Fibroblast of lung (primary cell): ENCODE data around the gene PRKAG3. TPM values are rescaled to one million over a fixed set of nuclear protein-coding genes. Genes with fewer than 3 reads are reported as not detected.

Source experiments
- DNase-seq, 2 donors: peaks; one replicate each; pipeline versions ENCODE4 v3.0.0 to v3.0.0-alpha.2; 2010; ENCODE audit warnings: low read depth in 2 of 2
- H2AFZ ChIP-seq: 2 replicates; pipeline ENCODE4 v1.5.1; 2012; ENCODE audit warnings: low read length, control low read depth, inconsistent platforms
- H3K27ac ChIP-seq: 2 replicates; pipeline ENCODE4 v1.5.1; 2011; ENCODE audit warnings: low read length, control low read depth; ENCODE audit not compliant: insufficient read depth
- H3K27me3 ChIP-seq: 2 replicates; pipeline ENCODE4 v1.5.1; 2011; ENCODE audit warnings: mild to moderate bottlenecking, low read length; ENCODE audit not compliant: control insufficient read depth, insufficient read depth
- H3K36me3 ChIP-seq: 2 replicates; pipeline ENCODE4 v1.5.1; 2011; ENCODE audit warnings: low read length; ENCODE audit not compliant: control insufficient read depth, insufficient read depth
- H3K4me1 ChIP-seq: 2 replicates; pipeline ENCODE4 v1.5.1; 2011; ENCODE audit warnings: low read length; ENCODE audit not compliant: control insufficient read depth, insufficient read depth; ENCODE audit errors: extremely low read depth
- H3K4me2 ChIP-seq: 2 replicates; pipeline ENCODE4 v1.5.1; 2011; ENCODE audit warnings: low read length, control low read depth; ENCODE audit not compliant: insufficient read depth; ENCODE audit errors: extremely low read depth
- H3K4me3 ChIP-seq, 4 experiments: fragments of 200-600 bp in 1 of 4; sonication (generic) in 1 of 4; replicated peaks in 1 of 4; 2 replicates each; pipeline ENCODE4 v1.5.1; 2011 to 2016; ENCODE audit warnings: low read length in 4 of 4, low read depth in 3 of 4, mild to moderate bottlenecking in 3 of 4, control low read depth in 2 of 4, inconsistent platforms in 1 of 4, mixed read lengths in 1 of 4; ENCODE audit not compliant: insufficient read depth in 1 of 4; ENCODE audit errors: control extremely low read depth in 1 of 4
- H3K79me2 ChIP-seq: 2 replicates; pipeline ENCODE4 v1.5.1; 2012; ENCODE audit warnings: mild to moderate bottlenecking, low read length, inconsistent platforms; ENCODE audit not compliant: control insufficient read depth, insufficient read depth
- H3K9ac ChIP-seq: 2 replicates; pipeline ENCODE4 v1.5.1; 2011; ENCODE audit warnings: mild to moderate bottlenecking, low read length, control low read depth; ENCODE audit not compliant: insufficient read depth
- H3K9me3 ChIP-seq: 2 replicates; pipeline ENCODE4 v1.5.1; 2012; ENCODE audit warnings: low read depth, low read length; ENCODE audit not compliant: control insufficient read depth, insufficient read depth
- H4K20me1 ChIP-seq: 2 replicates; pipeline ENCODE4 v1.5.1; 2011; ENCODE audit warnings: low read length; ENCODE audit not compliant: control insufficient read depth, insufficient read depth; ENCODE audit errors: extremely low read depth
- EZH2 ChIP-seq: IDR thresholded peaks from 2 replicates; pipeline ENCODE4 v1.5.1; 2012; ENCODE audit warnings: low read length, control low read depth, mild to moderate bottlenecking; ENCODE audit errors: missing control alignments
- polyA plus RNA-seq, 2 donors: library from polyadenylated mRNA; depleted of rRNA in 1 of 2; stranded (reverse) in 1 of 2; unstranded in 1 of 2; fragments of >200 nt; gene quantifications; 2 replicates each; pipeline ENCODE4 v1.2.1, GENCODE V29; 2011 to 2012; ENCODE audit warnings: missing spikeins in 1 of 2
- total RNA-seq: library from RNA; depleted of rRNA; stranded (reverse); fragments of >200 nt; gene quantifications from 2 replicates; pipeline ENCODE4 v1.2.1, GENCODE V29; 2014
- TF ChIP-seq, protein P1 (sequence below), 2 donors: IDR thresholded peaks in 1 of 2; conservative IDR thresholded peaks in 1 of 2; 1 replicate in 1 of 2; 2 replicates in 1 of 2; pipeline ENCODE4 v1.5.1; 2011 to 2012; ENCODE audit warnings: low read length in 2 of 2, control low read depth in 1 of 2, inconsistent platforms in 1 of 2, low read depth in 1 of 2, mild to moderate bottlenecking in 1 of 2

Gene PRKAG3
- total and polyA plus RNA-seq, 2 donors (not counting 1 experiment from before 2014, with no cell fraction given): 0.33 TPM; not detected in 1

GRCh38 chr2:218858671-218859555, 27.3 kb upstream of the PRKAG3 start:
- Histone ChIP-seq H3K36me3 (no peaks in the 10 kb centered on the region), H3K4me2 (no peak overlapping the region), H3K27me3 (peaks cover 63% of the 10 kb centered on the region), H3K27ac (no peak overlapping the region), H3K9ac (no peak overlapping the region), H4K20me1 (no peaks in the 10 kb centered on the region), H3K4me1 (no peaks in the 10 kb centered on the region), H3K79me2 (no peaks in the 10 kb centered on the region), H3K9me3 (no peaks in the 10 kb centered on the region), H2AFZ (no peak overlapping the region), H3K4me3 (no peak overlapping the region)
- DNase-seq: no peak
- TF ChIP-seq, protein P1, sequence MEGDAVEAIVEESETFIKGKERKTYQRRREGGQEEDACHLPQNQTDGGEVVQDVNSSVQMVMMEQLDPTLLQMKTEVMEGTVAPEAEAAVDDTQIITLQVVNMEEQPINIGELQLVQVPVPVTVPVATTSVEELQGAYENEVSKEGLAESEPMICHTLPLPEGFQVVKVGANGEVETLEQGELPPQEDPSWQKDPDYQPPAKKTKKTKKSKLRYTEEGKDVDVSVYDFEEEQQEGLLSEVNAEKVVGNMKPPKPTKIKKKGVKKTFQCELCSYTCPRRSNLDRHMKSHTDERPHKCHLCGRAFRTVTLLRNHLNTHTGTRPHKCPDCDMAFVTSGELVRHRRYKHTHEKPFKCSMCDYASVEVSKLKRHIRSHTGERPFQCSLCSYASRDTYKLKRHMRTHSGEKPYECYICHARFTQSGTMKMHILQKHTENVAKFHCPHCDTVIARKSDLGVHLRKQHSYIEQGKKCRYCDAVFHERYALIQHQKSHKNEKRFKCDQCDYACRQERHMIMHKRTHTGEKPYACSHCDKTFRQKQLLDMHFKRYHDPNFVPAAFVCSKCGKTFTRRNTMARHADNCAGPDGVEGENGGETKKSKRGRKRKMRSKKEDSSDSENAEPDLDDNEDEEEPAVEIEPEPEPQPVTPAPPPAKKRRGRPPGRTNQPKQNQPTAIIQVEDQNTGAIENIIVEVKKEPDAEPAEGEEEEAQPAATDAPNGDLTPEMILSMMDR (conservative IDR thresholded peaks at IDR 0.05 in 1 of 2, IDR thresholded peaks at IDR 0.05 in 1 of 2; ENCODE audit: low read depth in 1 of 2, low read length in 2 of 2): no peak
- peak; percentile 95 for TF ChIP-seq EZH2

DNA sequence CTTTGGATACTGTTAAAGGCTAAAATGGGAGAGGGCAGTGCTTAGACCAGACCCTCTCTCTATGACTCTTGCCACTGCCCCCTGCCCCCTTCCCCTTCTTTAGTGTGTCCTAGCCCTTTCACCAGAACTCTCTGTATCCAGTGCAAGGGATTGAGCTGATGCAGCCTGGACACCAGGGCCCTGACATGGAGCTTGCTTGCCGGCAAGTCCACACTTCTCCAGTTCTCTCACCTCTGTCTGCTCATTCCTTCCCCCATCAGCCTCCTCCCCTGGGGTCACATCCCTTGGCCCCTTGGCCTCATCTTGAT, 26.5 kb upstream of the PRKAG3 start:
- Histone ChIP-seq H3K4me3 (no peak overlapping the region), H3K27me3 (peaks cover 68% of the 10 kb centered on the region), H3K9ac (no peak overlapping the region), H3K4me2 (no peak overlapping the region), H3K79me2 (no peaks in the 10 kb centered on the region), H3K4me1 (no peaks in the 10 kb centered on the region), H2AFZ (no peak overlapping the region), H3K9me3 (no peaks in the 10 kb centered on the region), H3K36me3 (no peaks in the 10 kb centered on the region), H4K20me1 (no peaks in the 10 kb centered on the region), H3K27ac (no peak overlapping the region)
- TF ChIP-seq EZH2: no peak
- TF ChIP-seq, protein P1 (conservative IDR thresholded peaks at IDR 0.05 in 1 of 2, IDR thresholded peaks at IDR 0.05 in 1 of 2; ENCODE audit: low read depth in 1 of 2, low read length in 2 of 2): no peak
- no peak for DNase-seq

- no peak overlapping the region for H3K27ac ChIP-seq
- no peaks in the 10 kb centered on the region for H4K20me1 ChIP-seq
- TF ChIP-seq, protein P1 (conservative IDR thresholded peaks at IDR 0.05 in 1 of 2, IDR thresholded peaks at IDR 0.05 in 1 of 2; ENCODE audit: low read depth in 1 of 2, low read length in 2 of 2): no peak
- no peak for TF ChIP-seq EZH2
- H3K36me3 ChIP-seq: no peaks in the 10 kb centered on the region
- DNase-seq: no peak
- no peak overlapping the region for H2AFZ ChIP-seq
- H3K27me3 ChIP-seq: peaks cover 68% of the 10 kb centered on the region
- H3K9ac ChIP-seq: no peak overlapping the region
- no peaks in the 10 kb centered on the region for H3K79me2 ChIP-seq
- no peak overlapping the region for H3K4me3 ChIP-seq
- H3K4me1 ChIP-seq: no peaks in the 10 kb centered on the region
- H3K9me3 ChIP-seq: no peaks in the 10 kb centered on the region
- no peak overlapping the region for H3K4me2 ChIP-seq
Observed at GRCh38 chr2:218857371-218858137, 26.0 kb upstream of the PRKAG3 start.
